ENCODE measurements around the gene LMTK2.

DNA sequence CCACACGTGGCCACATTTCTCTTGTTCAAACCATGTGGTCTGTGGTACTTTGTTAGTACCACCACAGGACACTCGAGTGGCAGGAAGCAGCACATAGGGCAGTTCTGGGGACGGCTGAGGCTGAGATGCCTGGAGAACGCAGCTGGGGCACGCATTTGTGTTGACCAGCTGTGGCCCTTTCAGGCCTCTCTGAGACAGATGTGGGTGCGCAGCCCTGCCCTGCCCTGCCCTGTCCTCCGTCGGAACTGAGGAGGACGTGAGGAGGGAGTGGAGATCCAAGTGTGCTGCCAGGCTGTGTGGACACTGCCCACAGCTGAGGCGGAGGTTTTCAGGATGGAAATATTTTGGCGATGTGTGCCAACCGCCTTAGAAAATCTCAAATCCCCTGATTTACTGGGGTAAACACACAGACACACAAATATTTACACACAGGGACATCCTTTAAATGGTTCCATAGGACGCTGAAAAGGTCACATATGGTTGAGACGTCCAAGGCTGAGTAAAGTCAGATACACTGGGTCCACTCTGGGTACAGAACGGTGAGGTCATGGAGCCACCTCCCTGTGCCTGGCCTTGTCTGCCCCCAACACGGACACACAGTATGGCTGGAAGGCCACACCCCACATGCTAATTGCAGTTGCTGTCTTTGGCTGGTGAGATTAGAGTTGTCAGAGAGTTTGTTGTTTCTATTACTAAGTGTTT lies 119.4 kb downstream of the LMTK2 start:
- TF ChIP-seq, protein P1, sequence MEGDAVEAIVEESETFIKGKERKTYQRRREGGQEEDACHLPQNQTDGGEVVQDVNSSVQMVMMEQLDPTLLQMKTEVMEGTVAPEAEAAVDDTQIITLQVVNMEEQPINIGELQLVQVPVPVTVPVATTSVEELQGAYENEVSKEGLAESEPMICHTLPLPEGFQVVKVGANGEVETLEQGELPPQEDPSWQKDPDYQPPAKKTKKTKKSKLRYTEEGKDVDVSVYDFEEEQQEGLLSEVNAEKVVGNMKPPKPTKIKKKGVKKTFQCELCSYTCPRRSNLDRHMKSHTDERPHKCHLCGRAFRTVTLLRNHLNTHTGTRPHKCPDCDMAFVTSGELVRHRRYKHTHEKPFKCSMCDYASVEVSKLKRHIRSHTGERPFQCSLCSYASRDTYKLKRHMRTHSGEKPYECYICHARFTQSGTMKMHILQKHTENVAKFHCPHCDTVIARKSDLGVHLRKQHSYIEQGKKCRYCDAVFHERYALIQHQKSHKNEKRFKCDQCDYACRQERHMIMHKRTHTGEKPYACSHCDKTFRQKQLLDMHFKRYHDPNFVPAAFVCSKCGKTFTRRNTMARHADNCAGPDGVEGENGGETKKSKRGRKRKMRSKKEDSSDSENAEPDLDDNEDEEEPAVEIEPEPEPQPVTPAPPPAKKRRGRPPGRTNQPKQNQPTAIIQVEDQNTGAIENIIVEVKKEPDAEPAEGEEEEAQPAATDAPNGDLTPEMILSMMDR (IDR thresholded peaks at IDR 0.05; ENCODE audit: insufficient read depth, low read length, poor library complexity, severe bottlenecking): no peak
- TF ChIP-seq EZH2phosphoT487 (conservative IDR thresholded peaks at IDR 0.05; ENCODE audit: low read length): no peak

Data from SU-DHL-6 (cell line).